Measurements from ENCODE around the gene ACP5.

- TF ChIP-seq, protein P1, sequence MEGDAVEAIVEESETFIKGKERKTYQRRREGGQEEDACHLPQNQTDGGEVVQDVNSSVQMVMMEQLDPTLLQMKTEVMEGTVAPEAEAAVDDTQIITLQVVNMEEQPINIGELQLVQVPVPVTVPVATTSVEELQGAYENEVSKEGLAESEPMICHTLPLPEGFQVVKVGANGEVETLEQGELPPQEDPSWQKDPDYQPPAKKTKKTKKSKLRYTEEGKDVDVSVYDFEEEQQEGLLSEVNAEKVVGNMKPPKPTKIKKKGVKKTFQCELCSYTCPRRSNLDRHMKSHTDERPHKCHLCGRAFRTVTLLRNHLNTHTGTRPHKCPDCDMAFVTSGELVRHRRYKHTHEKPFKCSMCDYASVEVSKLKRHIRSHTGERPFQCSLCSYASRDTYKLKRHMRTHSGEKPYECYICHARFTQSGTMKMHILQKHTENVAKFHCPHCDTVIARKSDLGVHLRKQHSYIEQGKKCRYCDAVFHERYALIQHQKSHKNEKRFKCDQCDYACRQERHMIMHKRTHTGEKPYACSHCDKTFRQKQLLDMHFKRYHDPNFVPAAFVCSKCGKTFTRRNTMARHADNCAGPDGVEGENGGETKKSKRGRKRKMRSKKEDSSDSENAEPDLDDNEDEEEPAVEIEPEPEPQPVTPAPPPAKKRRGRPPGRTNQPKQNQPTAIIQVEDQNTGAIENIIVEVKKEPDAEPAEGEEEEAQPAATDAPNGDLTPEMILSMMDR (IDR thresholded peaks at IDR 0.05), result no peak
- no peak for TF ChIP-seq POLR2A (IDR thresholded peaks at IDR 0.05)
These were observed 13.9 kb downstream of the ACP5 start for GRCh38 chr19:11563532-11563931.

All from Peyer's patch (tissue), 4 donors.